GM19452 (cell line): Measurements from ENCODE around the gene DMRTB1.
"Not testable (repeated sequence)": the region's sequence is repeated elsewhere in the genome, so short reads cannot be mapped to it uniquely, and the experiment has no call there.

ENCODE experiments used
- ATAC-seq: cut with Tn5 transposase; IDR thresholded peaks from one replicate; pipeline ENCODE4 v1.9.1; 2021; ENCODE audit not compliant: unreplicated experiment

DMRTB1 gene

GRCh38 chr1:53434405-53435007 lies 24.7 kb upstream of the DMRTB1 start:
- ATAC-seq: not testable (repeated sequence)

GRCh38 chr1:53435151-53435550 lies 24.0 kb upstream of the DMRTB1 start:
- ATAC-seq: no peak

- ATAC-seq: no peak
Observed at GRCh38 chr1:53438427-53439336, 20.5 kb upstream of the DMRTB1 start.

- ATAC-seq: no peak
Observed at GRCh38 chr1:53439337-53440207, 19.6 kb upstream of the DMRTB1 start.

GRCh38 chr1:53440633-53441032 lies 18.6 kb upstream of the DMRTB1 start:
- no peak for ATAC-seq

- no peak for ATAC-seq
Observed at GRCh38 chr1:53442299-53442698, 16.9 kb upstream of the DMRTB1 start.

- ATAC-seq: no peak
Observed at GRCh38 chr1:53446051-53446450, 13.1 kb upstream of the DMRTB1 start.

- no peak for ATAC-seq
Observed at GRCh38 chr1:53447413-53447812, 11.8 kb upstream of the DMRTB1 start.

GRCh38 chr1:53448241-53448841 lies 10.9 kb upstream of the DMRTB1 start:
- no peak for ATAC-seq

GRCh38 chr1:53449021-53449420 lies 10.2 kb upstream of the DMRTB1 start:
- ATAC-seq: no peak

- no peak for ATAC-seq
Observed at GRCh38 chr1:53449693-53450092, 9.5 kb upstream of the DMRTB1 start.

GRCh38 chr1:53450225-53450624 lies 9.0 kb upstream of the DMRTB1 start:
- ATAC-seq: no peak

GRCh38 chr1:53454019-53454418 lies 5.2 kb upstream of the DMRTB1 start:
- no peak for ATAC-seq

- ATAC-seq: no peak
Observed at GRCh38 chr1:53455364-53455991, 3.7 kb upstream of the DMRTB1 start.

- no peak for ATAC-seq
Observed at GRCh38 chr1:53458634-53459033, 565 bp upstream of the DMRTB1 start.

- no peak for ATAC-seq
Observed at GRCh38 chr1:53460211-53460634, 1.0 kb downstream of the DMRTB1 start.

GRCh38 chr1:53460666-53461322 lies 1.6 kb downstream of the DMRTB1 start:
- no peak for ATAC-seq

GRCh38 chr1:53461323-53462044 lies 2.3 kb downstream of the DMRTB1 start:
- no peak for ATAC-seq

- ATAC-seq: no peak
Observed at GRCh38 chr1:53462193-53462592, 3.0 kb downstream of the DMRTB1 start.
